ENCODE results near the gene SRP68.

- TF ChIP-seq, protein P1, sequence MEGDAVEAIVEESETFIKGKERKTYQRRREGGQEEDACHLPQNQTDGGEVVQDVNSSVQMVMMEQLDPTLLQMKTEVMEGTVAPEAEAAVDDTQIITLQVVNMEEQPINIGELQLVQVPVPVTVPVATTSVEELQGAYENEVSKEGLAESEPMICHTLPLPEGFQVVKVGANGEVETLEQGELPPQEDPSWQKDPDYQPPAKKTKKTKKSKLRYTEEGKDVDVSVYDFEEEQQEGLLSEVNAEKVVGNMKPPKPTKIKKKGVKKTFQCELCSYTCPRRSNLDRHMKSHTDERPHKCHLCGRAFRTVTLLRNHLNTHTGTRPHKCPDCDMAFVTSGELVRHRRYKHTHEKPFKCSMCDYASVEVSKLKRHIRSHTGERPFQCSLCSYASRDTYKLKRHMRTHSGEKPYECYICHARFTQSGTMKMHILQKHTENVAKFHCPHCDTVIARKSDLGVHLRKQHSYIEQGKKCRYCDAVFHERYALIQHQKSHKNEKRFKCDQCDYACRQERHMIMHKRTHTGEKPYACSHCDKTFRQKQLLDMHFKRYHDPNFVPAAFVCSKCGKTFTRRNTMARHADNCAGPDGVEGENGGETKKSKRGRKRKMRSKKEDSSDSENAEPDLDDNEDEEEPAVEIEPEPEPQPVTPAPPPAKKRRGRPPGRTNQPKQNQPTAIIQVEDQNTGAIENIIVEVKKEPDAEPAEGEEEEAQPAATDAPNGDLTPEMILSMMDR (IDR thresholded peaks at IDR 0.05), result no peak
- TF ChIP-seq POLR2A (IDR thresholded peaks at IDR 0.05) (no peak), POLR2AphosphoS5 (IDR thresholded peaks at IDR 0.05) (no peak)
Observed at GRCh38 chr17:76009447-76009846, 62.9 kb downstream of the SRP68 start.

All from suprapubic skin (tissue), 4 donors.